ENCODE measurements around the gene EIF3M.

GRCh38 chr11:32555895-32556294, 27.7 kb upstream of the EIF3M start:
- TF ChIP-seq POLR2A (IDR thresholded peaks at IDR 0.05) (no peak), CTCF (IDR thresholded peaks at IDR 0.05) (no peak), POLR2AphosphoS5 (IDR thresholded peaks at IDR 0.05) (no peak), EP300 (IDR thresholded peaks at IDR 0.05; ENCODE audit: low read depth) (no peak)

All from transverse colon (tissue), 4 donors.